ENCODE measurements around the gene GRB2. TPM values are rescaled to one million over a fixed set of nuclear protein-coding genes. Genes with fewer than 3 reads are reported as not detected.

The GRB2 gene
- total and polyA plus RNA-seq, 10 of the 15 experiments (the other 5 are each of a cell fraction or from before 2014, with no cell fraction given), result 113 to 268 (median 158) TPM

DNA sequence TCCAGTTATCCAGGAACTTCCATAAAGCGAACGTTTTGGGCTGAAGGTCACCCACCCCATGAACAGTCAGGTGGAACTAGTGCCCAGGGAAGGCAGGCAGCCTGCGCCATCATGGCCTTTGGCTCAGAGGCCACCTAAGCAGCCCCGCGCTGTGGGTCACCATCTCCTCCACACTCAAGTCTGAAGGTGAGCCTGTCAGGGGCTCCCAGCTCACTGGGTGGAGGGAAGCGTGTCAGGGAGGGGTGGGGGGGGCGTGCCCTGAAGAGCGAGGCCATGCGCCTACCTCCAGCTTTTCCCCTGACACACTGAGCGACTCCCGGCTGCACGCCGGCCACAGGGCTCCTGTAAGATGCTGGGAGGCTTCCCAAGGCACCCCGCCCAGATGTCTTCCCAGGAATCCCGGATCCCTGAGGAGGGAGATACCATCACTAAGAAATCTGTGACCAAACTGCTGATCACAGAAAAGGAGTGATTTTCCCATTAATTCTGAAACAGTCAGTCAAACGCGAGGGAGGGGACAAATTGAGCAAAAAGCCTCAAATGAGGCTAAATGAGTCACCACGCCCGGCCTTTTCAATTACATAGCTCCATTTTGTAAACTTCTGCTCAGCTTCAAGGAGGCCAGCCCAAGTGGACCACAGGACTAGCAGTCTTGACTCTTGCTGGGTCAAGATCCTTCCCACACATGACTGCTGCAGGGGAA is 89.8 kb downstream of the GRB2 start (continued):
- TF ChIP-seq, protein P1, sequence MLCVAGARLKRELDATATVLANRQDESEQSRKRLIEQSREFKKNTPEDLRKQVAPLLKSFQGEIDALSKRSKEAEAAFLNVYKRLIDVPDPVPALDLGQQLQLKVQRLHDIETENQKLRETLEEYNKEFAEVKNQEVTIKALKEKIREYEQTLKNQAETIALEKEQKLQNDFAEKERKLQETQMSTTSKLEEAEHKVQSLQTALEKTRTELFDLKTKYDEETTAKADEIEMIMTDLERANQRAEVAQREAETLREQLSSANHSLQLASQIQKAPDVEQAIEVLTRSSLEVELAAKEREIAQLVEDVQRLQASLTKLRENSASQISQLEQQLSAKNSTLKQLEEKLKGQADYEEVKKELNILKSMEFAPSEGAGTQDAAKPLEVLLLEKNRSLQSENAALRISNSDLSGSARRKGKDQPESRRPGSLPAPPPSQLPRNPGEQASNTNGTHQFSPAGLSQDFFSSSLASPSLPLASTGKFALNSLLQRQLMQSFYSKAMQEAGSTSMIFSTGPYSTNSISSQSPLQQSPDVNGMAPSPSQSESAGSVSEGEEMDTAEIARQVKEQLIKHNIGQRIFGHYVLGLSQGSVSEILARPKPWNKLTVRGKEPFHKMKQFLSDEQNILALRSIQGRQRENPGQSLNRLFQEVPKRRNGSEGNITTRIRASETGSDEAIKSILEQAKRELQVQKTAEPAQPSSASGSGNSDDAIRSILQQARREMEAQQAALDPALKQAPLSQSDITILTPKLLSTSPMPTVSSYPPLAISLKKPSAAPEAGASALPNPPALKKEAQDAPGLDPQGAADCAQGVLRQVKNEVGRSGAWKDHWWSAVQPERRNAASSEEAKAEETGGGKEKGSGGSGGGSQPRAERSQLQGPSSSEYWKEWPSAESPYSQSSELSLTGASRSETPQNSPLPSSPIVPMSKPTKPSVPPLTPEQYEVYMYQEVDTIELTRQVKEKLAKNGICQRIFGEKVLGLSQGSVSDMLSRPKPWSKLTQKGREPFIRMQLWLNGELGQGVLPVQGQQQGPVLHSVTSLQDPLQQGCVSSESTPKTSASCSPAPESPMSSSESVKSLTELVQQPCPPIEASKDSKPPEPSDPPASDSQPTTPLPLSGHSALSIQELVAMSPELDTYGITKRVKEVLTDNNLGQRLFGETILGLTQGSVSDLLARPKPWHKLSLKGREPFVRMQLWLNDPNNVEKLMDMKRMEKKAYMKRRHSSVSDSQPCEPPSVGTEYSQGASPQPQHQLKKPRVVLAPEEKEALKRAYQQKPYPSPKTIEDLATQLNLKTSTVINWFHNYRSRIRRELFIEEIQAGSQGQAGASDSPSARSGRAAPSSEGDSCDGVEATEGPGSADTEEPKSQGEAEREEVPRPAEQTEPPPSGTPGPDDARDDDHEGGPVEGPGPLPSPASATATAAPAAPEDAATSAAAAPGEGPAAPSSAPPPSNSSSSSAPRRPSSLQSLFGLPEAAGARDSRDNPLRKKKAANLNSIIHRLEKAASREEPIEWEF (IDR thresholded peaks at IDR 0.05; ENCODE audit: insufficient replicate concordance, low read depth, low read length), result no peak
- TF ChIP-seq NRF1 (conservative IDR thresholded peaks at IDR 0.05; ENCODE audit: low read depth, low read length) (no peak), MYB (IDR thresholded peaks at IDR 0.05; ENCODE audit: borderline replicate concordance, low read depth, low read length) (no peak), ZNF622 (IDR thresholded peaks at IDR 0.05) (no peak), REST (IDR thresholded peaks at IDR 0.05; ENCODE audit: low read depth, low read length) (no peak), SMAD5 (IDR thresholded peaks at IDR 0.05; ENCODE audit: low read depth) (no peak), NR2F1 (conservative IDR thresholded peaks at IDR 0.05) (0 out of 2 replicates have a peak, but pooled peaks have one; percentile 30), KDM1A (IDR thresholded peaks at IDR 0.05; ENCODE audit: borderline replicate concordance) (no peak), RFX5 (IDR thresholded peaks at IDR 0.05; ENCODE audit: low read depth, low read length) (no peak), NFYA (IDR thresholded peaks at IDR 0.05; ENCODE audit: borderline replicate concordance, low read depth, low read length) (no peak)
- TF ChIP-seq, protein P2, sequence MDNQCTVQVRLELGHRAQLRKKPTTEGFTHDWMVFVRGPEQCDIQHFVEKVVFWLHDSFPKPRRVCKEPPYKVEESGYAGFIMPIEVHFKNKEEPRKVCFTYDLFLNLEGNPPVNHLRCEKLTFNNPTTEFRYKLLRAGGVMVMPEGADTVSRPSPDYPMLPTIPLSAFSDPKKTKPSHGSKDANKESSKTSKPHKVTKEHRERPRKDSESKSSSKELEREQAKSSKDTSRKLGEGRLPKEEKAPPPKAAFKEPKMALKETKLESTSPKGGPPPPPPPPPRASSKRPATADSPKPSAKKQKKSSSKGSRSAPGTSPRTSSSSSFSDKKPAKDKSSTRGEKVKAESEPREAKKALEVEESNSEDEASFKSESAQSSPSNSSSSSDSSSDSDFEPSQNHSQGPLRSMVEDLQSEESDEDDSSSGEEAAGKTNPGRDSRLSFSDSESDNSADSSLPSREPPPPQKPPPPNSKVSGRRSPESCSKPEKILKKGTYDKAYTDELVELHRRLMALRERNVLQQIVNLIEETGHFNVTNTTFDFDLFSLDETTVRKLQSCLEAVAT (IDR thresholded peaks at IDR 0.05), result no peak
- TF ChIP-seq, protein P3, sequence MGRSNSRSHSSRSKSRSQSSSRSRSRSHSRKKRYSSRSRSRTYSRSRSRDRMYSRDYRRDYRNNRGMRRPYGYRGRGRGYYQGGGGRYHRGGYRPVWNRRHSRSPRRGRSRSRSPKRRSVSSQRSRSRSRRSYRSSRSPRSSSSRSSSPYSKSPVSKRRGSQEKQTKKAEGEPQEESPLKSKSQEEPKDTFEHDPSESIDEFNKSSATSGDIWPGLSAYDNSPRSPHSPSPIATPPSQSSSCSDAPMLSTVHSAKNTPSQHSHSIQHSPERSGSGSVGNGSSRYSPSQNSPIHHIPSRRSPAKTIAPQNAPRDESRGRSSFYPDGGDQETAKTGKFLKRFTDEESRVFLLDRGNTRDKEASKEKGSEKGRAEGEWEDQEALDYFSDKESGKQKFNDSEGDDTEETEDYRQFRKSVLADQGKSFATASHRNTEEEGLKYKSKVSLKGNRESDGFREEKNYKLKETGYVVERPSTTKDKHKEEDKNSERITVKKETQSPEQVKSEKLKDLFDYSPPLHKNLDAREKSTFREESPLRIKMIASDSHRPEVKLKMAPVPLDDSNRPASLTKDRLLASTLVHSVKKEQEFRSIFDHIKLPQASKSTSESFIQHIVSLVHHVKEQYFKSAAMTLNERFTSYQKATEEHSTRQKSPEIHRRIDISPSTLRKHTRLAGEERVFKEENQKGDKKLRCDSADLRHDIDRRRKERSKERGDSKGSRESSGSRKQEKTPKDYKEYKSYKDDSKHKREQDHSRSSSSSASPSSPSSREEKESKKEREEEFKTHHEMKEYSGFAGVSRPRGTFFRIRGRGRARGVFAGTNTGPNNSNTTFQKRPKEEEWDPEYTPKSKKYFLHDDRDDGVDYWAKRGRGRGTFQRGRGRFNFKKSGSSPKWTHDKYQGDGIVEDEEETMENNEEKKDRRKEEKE (IDR thresholded peaks at IDR 0.05), result no peak

All from GM12878 (cell line).